HG03558 (cell line): ENCODE measurements around the gene SON.
"Not testable (repeated sequence)": the region's sequence is repeated elsewhere in the genome, so short reads cannot be mapped to it uniquely, and the experiment has no call there.

Experiments
- ATAC-seq: cut with Tn5 transposase; IDR thresholded peaks from one replicate; pipeline ENCODE4 v1.9.1; 2021; ENCODE audit warnings: moderate number of reproducible peaks; ENCODE audit not compliant: unreplicated experiment; ENCODE audit errors: extremely low read depth

The SON gene

GRCh38 chr21:33542640-33543504, at the start of gene SON:
Gene SON, plus strand, starts transcription at chr21:33543038. Its CDS starts 55 bp downstream, at chr21:33543093.
- ATAC-seq = peak; percentile 75

GRCh38 chr21:33493756-33494155, 49.1 kb upstream of the SON start:
- ATAC-seq = no peak

GRCh38 chr21:33495743-33496142, 47.1 kb upstream of the SON start:
- no peak for ATAC-seq

DNA sequence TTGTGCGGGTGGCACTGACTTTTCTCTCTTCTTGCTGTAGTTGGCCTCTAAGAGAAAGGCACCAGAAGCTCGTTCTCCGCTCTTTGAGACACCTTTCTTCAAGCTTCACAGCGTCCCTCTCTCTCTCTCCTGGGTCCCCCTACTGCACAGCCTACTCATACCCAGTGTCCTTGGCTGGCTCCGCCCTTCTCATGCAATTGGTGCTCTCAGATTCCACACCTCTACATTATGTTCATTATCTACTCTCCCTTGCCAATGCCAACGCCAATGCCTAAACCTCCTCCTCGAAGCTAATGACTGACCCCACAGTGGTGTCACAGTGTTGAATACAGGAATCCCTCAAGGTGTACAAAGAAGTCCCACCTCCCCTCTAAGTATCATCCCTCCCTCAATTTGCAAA, 46.5 kb upstream of the SON start:
- ATAC-seq = no peak

GRCh38 chr21:33505833-33506232, 37.0 kb upstream of the SON start:
- ATAC-seq = no peak

DNA sequence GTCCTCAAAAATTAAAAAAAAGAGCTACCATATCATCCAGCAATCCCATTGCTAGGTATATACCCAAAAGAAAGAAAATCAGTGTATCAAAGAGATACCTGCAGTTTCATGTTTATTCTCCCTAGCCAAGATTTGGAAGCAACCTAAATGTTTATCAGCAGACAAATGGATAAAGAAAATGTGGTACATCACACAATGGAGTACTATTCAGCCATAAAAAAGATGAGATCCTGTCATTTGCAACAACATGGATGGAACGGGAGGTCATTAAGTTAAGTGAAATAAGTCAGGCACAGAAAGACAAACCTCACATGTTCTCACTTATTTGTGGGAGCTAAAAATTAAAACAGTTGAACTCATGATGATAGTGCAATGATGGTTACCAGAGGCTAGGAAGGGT, 35.8 kb upstream of the SON start:
- not testable (repeated sequence) for ATAC-seq

- ATAC-seq = no peak
These were observed 32.0 kb upstream of the SON start for GRCh38 chr21:33510826-33511225.

GRCh38 chr21:33511639-33512038, 31.2 kb upstream of the SON start:
- ATAC-seq = no peak

GRCh38 chr21:33512481-33512880, 30.4 kb upstream of the SON start:
- no peak for ATAC-seq

DNA sequence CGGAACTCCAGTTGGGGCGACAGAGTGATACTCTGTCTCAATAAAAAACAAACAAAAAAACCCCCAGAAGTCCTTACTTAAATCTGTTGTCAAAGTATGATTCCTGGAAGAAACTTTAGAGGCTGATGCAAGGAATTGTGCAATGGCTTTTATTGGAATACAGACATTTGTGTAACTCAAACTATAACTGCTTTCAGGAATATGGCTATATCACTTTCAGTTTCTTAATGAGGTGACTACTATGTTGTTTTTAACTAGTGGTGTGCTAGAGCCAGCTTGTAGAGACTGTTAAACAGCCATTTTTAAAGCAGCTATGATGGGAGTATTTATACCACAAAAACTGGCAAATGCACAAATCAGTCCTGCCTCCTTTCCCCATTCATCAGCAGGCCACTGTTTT, 28.6 kb upstream of the SON start:
- ATAC-seq = no peak

DNA sequence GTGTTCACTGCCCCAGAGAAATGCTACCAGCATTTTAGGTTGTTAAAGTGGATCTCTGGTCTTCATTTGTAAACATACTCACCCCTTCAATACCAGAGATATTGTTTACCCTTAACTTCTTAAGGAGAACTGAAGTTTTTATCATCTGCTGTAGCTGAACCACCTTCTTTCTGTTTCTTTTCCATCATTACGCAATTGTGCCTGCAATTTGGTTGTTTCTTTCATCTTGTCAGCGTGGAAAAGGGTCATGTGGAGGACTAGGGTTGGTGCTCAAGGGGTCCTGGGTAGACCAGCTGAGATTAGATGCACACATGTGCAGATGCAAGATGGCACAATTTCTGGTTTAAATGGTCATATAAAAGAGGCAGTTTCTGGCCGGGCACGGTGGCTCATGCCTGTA, 23.9 kb upstream of the SON start:
- ATAC-seq = no peak

DNA sequence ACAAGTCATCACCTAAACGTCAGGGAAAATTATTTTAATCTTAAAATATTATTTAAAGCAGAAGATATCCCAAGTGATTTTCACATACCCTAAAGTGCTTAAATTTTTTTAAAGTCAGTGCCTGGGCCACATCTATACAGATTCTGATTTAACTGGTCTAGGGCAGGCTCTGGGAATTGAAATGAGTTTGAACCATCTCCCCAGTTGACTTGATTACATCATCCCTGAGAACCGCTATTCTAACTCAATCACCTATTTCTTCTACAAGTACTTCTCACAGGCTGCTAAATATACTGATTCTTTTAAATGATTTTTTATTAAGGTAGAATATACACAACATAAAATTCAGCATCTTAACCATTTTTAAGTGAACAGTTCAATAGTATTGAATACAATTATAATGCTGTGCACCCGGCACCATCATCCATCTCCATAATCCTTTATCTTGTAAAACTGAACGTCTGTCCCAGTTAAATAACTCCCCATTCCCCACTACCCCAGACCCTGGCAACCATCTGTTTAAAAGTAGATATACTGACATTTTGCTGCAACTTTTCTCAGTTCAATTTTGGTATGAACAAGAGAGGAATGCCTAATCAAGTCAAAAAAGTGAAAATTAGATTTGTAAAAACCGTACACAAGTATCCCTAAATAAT, 20.4 kb upstream of the SON start:
- no peak for ATAC-seq

GRCh38 chr21:33522953-33523349, 19.9 kb upstream of the SON start:
- ATAC-seq = no peak

DNA sequence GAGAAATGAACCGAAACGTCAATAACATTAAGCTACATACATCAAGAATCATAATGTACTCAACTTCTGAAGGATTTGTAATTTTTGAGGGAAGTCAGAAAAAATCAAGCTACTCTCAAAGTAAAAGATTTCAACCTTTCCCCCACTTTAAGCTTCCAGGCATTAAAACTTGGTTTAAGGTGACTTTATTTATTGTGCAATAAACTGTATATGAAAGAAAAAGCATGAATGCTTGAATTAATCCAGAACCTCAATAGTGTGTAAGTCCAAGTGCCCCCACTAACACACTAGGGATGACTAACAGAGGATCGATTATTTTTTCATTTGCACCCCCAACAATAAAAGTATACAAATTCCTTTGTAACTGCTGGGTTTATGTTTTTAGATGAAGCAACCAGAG, 11.8 kb upstream of the SON start:
- ATAC-seq = no peak

GRCh38 chr21:33537212-33537611, 5.6 kb upstream of the SON start:
- no peak for ATAC-seq

DNA sequence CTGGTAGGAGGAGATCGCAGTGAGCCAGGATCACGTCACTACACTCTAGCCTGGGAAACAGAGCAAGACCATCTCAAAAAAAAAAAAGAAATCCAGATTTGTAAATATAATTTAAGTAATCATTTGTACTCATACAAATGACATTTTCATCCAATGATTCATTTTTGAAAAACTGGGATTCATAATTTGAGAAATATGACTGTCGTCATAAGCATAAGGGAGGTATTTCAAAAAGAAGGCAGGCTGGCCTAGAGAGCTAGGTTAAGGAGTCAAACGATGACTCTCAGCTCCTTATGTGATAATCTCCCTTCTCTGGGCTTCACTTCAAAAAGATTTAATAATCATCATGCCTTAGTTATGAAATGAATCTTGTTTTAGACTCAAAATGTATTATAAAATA, 3.2 kb upstream of the SON start:
- no peak for ATAC-seq

DNA sequence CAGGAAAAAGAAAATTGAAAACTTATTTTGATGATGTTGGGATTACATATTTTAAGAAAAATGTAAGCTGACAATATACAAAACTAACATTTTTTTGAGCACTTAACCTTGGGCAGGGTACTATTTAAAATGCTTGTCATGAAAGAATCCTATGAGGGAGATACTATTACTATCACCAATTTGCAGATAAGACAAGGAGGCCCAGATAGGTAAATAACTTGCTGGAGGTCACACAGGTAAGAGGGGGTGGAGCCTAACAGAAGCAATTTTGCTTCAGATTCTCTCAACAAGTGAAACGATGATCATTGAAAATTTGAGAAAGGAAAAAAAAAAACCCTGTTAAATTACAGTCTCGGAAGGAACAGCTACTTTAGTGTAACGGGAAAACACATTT, 2.1 kb upstream of the SON start:
- ATAC-seq = no peak

GRCh38 chr21:33541105-33541711, 1.6 kb upstream of the SON start:
- no peak for ATAC-seq

DNA sequence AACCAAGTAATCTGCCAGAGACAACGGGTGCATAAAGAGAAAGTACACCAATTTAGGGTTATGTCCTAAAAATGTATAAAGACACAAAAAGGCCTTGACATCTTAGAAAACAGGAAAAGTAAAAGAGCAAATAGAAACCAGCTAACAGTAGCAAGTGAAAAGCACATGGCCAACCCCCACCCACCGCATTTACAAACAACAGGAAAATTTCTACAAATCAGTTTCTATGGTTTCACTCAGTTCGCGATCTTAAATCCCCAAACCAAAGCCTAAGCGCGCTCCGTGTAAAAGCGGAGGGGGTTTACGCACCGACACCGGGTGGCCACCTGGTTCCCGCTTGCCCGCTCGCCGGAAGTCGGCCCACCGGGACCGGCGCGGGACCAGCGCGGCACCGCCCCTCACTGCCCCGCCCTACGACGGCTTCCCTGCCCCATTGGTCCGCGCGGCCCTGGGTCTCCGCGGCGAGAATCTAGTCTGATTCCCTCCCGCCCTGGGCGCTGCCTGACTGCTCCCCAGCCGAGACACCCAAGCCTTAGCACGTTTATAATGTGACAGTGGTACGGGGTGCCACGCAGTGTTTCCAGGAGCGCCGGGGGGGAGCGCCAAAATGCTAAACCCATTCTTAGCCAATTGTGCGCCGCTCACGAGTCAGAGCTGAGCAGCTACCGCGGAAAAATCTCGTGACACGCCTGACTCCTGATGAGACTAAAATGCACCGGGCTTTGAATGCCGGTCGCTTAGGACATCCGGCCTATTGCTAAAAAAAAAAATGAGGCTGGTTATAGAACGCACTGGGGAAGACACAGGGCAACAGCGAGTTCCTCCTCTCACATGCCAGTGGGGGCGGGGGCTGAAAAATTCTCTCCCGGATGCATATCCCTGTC, 840 bp upstream of the SON start, which contains the start of gene GART:
GART (minus strand) TSS at position 362 of the 884 bp plus-strand sequence. CDS start 2,802 bp downstream, outside the sequence.
- ATAC-seq = peak; percentile 43

DNA sequence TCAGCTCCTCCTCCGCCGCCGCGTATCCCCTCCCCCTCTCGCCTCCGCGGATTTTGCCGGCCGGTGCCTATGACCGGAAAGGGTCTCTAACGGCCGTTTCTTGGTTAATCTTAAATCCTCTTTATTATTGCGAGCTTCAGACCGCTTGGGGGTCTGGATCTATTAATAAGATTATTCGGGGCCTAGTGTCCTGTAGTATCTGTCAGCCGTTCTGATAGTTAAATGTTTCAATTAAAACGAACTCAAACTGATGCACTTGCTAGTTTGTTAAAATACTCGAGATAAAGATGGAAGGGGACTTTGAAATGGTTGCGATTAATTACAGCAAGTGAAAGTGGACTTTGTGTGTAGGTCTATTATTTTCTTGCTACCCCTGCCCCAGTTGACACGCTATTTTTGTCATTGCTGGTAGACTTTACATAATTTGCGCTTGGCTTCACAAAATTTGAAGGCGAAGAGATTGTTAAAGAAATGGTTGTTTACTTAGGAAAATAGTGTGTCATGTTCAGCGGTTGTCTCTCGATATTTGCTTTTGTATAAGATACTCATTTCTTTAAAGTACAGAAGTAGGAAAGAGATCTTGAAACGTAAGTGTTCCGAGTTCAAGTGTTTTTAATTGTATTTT, 779 bp downstream of the SON start:
- no peak for ATAC-seq
